Neural cell (in vitro differentiated cells): Measurements from ENCODE around the gene SIGLEC15. TPM values are rescaled to one million over a fixed set of nuclear protein-coding genes. Genes with fewer than 3 reads are reported as not detected.

Experiments used
- H2AFZ ChIP-seq: fragments of 200-600, 300-800 bp; sonication (generic), shearing (Covaris generic); 2 replicates; pipeline ENCODE4 v1.6.0; 2014; ENCODE audit warnings: low read depth, mild to moderate bottlenecking, antibody characterized with exemption, low read length, moderate library complexity
- H3F3A ChIP-seq: fragments of 200-600 bp; shearing (Covaris generic); 2 replicates; pipeline ENCODE4 v1.6.1; 2016; ENCODE audit warnings: mild to moderate bottlenecking, moderate library complexity, mixed read lengths, antibody characterized with exemption, low read length; ENCODE audit not compliant: insufficient read depth, poor library complexity, severe bottlenecking
- H3K27ac ChIP-seq: fragments of 200-600, 300-800 bp; sonication (generic), shearing (Covaris generic); 2 replicates; pipeline ENCODE4 v1.5.1; 2014; ENCODE audit warnings: mild to moderate bottlenecking, low read length, moderate library complexity
- H3K27me3 ChIP-seq: fragments of 300-800, 200-600 bp; sonication (generic), shearing (Covaris generic); 2 replicates; pipeline ENCODE4 v1.6.0; 2014; ENCODE audit warnings: mild to moderate bottlenecking, low read depth, low read length, moderate library complexity; ENCODE audit not compliant: insufficient read depth
- H3K36me3 ChIP-seq: fragments of 300-800, 200-600 bp; sonication (generic), shearing (Covaris generic); 2 replicates; pipeline ENCODE4 v1.5.1; 2014; ENCODE audit warnings: mild to moderate bottlenecking, antibody characterized with exemption, low read length, moderate library complexity; ENCODE audit not compliant: insufficient read depth
- H3K4me2 ChIP-seq: fragments of 300-800, 200-600 bp; sonication (generic), shearing (Covaris generic); 2 replicates; pipeline ENCODE4 v1.6.0; 2014; ENCODE audit warnings: mild to moderate bottlenecking, low read length
- H3K4me3 ChIP-seq: fragments of 300-800, 200-600 bp; sonication (generic), shearing (Covaris generic); 2 replicates; pipeline ENCODE4 v1.5.1; 2014; ENCODE audit warnings: mild to moderate bottlenecking, low read length, moderate library complexity
- H3K79me2 ChIP-seq: fragments of 200-600 bp; shearing (Covaris generic); replicated peaks from 2 replicates; pipeline ENCODE4 v1.6.0; 2014; ENCODE audit warnings: mild to moderate bottlenecking, low read length, moderate library complexity; ENCODE audit not compliant: insufficient read depth
- H3K9ac ChIP-seq: fragments of 300-800, 200-600 bp; sonication (generic), shearing (Covaris generic); 2 replicates; pipeline ENCODE4 v1.6.1; 2016; ENCODE audit warnings: mild to moderate bottlenecking, low read length, mixed read lengths
- H3K9me2 ChIP-seq: fragments of 200-600 bp; shearing (Covaris generic); 2 replicates; pipeline ENCODE4 v1.6.1; 2016; ENCODE audit warnings: mild to moderate bottlenecking, low read length, mixed read lengths; ENCODE audit not compliant: insufficient read depth
- H3K9me3 ChIP-seq: fragments of 200-600, 300-800 bp; sonication (generic), shearing (Covaris generic); 2 replicates; pipeline ENCODE4 v1.6.1; 2016; ENCODE audit warnings: mild to moderate bottlenecking, mixed run types, low read length, moderate library complexity, mixed read lengths
- H4K20me1 ChIP-seq: fragments of 200-600 bp; shearing (Covaris generic); 2 replicates; pipeline ENCODE4 v1.6.1; 2016; ENCODE audit warnings: mild to moderate bottlenecking, mixed run types; ENCODE audit not compliant: insufficient read depth
- CTCF ChIP-seq: fragments of 450-650 bp; IDR thresholded peaks from 2 replicates; pipeline ENCODE4 v1.5.1; 2014; ENCODE audit warnings: antibody characterized with exemption, mild to moderate bottlenecking, moderate library complexity; ENCODE audit not compliant: poor library complexity, severe bottlenecking
- EP300 ChIP-seq: fragments of 450-650 bp; conservative IDR thresholded peaks from 2 replicates; pipeline ENCODE4 v1.6.1; 2014; ENCODE audit warnings: antibody characterized with exemption, mild to moderate bottlenecking, moderate library complexity; ENCODE audit not compliant: poor library complexity, severe bottlenecking
- EZH2 ChIP-seq: fragments of 200-600, 300-800 bp; shearing (Covaris generic), sonication (generic); IDR thresholded peaks from 2 replicates; pipeline ENCODE4 v1.6.1; 2014; ENCODE audit warnings: antibody characterized with exemption, low read length, borderline replicate concordance, mild to moderate bottlenecking; ENCODE audit not compliant: insufficient read depth, poor library complexity, severe bottlenecking
- MXI1 ChIP-seq: fragments of 450-650 bp; conservative IDR thresholded peaks from 2 replicates; pipeline ENCODE4 v1.6.1; 2014; ENCODE audit warnings: antibody characterized with exemption, mild to moderate bottlenecking; ENCODE audit not compliant: poor library complexity, severe bottlenecking
- POLR2AphosphoS5 ChIP-seq: IDR thresholded peaks from 2 replicates; pipeline ENCODE4 v1.6.1; 2012
- RAD21 ChIP-seq: fragments of 450-650 bp; conservative IDR thresholded peaks from 2 replicates; pipeline ENCODE4 v1.6.1; 2014; ENCODE audit warnings: antibody characterized with exemption, mild to moderate bottlenecking, moderate library complexity
- REST ChIP-seq: IDR thresholded peaks from 2 replicates; pipeline ENCODE4 v1.6.1; 2012; ENCODE audit warnings: borderline replicate concordance
- SMC3 ChIP-seq: fragments of 450-650 bp; conservative IDR thresholded peaks from 2 replicates; pipeline ENCODE4 v1.6.1; 2014; ENCODE audit warnings: antibody characterized with exemption, mild to moderate bottlenecking, moderate library complexity; ENCODE audit not compliant: poor library complexity
- TAF1 ChIP-seq: IDR thresholded peaks from 2 replicates; pipeline ENCODE4 v1.6.1; 2012; ENCODE audit warnings: low read depth
- polyA plus RNA-seq: library from polyadenylated mRNA; depleted of rRNA; stranded (reverse); fragments of >200 nt; gene quantifications from 2 replicates; pipeline ENCODE4 v1.2.3, GENCODE V29; 2014

The SIGLEC15 gene
- polyA plus RNA-seq, 1 donor from 2014 or later = not detected

GRCh38 chr18:45877403-45877802, 51.9 kb downstream of the SIGLEC15 start:
- no peak overlapping the region for H3K9ac ChIP-seq
- peaks cover 7% of the 10 kb centered on the region for H3K9me3 ChIP-seq
- no peaks in the 10 kb centered on the region for H4K20me1 ChIP-seq
- no peaks in the 10 kb centered on the region for H3K27me3 ChIP-seq
- TF ChIP-seq MXI1 (no peak), EZH2 (no peak), CTCF (no peak), RAD21 (no peak), SMC3 (no peak), EP300 (no peak), TAF1 (no peak), POLR2AphosphoS5 (no peak), REST (no peak)
- no peak overlapping the region for H2AFZ ChIP-seq
- no peak overlapping the region for H3K4me3 ChIP-seq
- H3K4me2 ChIP-seq = no peak overlapping the region
- no peaks in the 10 kb centered on the region for H3F3A ChIP-seq
- H3K9me2 ChIP-seq = no peaks in the 10 kb centered on the region
- H3K27ac ChIP-seq = no peak overlapping the region
- H3K79me2 ChIP-seq = no peaks in the 10 kb centered on the region
- H3K36me3 ChIP-seq = peaks cover 20% of the 10 kb centered on the region

- peaks cover 15% of the 10 kb centered on the region for H3K36me3 ChIP-seq
- H2AFZ ChIP-seq = no peak overlapping the region
- TF ChIP-seq MXI1 (no peak), REST (no peak), EZH2 (no peak), CTCF (peak; percentile 81), EP300 (no peak), TAF1 (no peak), RAD21 (peak; percentile 77), SMC3 (peak; percentile 84), POLR2AphosphoS5 (no peak)
- no peak overlapping the region for H3K9ac ChIP-seq
- H3K9me3 ChIP-seq = peaks cover 5% of the 10 kb centered on the region
- H3K79me2 ChIP-seq = no peaks in the 10 kb centered on the region
- H3K9me2 ChIP-seq = no peaks in the 10 kb centered on the region
- H3K4me2 ChIP-seq = no peak overlapping the region
- H3F3A ChIP-seq = no peaks in the 10 kb centered on the region
- H3K27me3 ChIP-seq = no peaks in the 10 kb centered on the region
- no peaks in the 10 kb centered on the region for H4K20me1 ChIP-seq
- no peak overlapping the region for H3K4me3 ChIP-seq
- H3K27ac ChIP-seq = no peak overlapping the region
Observed at GRCh38 chr18:45879681-45880655, 54.5 kb downstream of the SIGLEC15 start.
